ENCODE results near the gene UBL5. TPM values are rescaled to one million over a fixed set of nuclear protein-coding genes. Genes with fewer than 3 reads are reported as not detected.

The UBL5 gene
- polyA plus RNA-seq, 1 of the 3 experiments (the other 2 are of a cell fraction): 2,602 TPM

DNA sequence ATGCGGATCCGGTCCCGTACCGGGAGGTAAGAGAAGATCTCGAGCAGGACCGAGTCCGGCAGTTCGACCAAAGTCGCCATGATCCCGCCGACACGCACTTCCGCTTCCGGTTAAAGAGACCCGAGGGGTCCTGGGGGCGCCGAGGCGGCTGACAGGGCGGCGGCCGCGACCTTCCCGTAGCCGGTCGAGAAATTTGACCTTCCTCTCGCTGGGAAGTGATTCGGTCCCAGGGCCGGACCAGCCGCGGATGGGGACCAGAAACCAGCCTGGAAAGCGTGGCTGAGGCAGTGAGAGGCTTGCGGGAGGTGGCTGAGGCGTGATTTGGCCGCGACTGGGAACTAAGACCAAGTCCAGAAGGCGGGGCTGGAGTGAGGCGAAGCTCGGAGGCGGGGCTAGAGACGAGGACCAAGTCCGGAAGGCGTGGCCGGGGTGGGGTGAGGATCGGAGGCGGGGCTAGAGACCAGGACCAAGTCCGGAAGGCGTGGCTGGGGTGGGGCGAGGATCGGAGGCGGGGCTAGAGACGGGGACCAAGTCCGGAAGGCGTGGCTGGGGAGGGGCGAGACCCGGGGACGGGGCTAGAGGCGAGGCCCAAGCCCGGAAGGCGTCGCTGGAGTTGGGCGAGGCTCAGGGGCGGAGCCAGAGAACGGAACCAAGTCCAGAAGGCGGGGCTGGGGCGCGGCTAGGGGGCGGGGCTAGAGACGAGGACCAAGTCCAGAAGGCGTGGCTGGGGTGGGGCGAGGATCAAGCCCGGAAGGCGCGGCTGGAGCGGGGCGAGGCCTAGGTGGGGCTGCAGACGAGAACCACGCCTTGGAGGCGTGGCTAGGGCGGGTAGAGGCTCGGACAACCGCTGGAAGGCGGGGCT lies 8.8 kb upstream of the UBL5 start, which contains the start of gene FBXL12:
FBXL12 (minus strand) TSS at position 346 of the 862 bp plus-strand sequence; CDS start at position 80, 266 bp downstream.
- ChIA-PET CTCF (no interaction called here), POLR2A (interaction anchor here (0.6 kb wide), 1 partner anchor 9 kb away, joined by 3 read pairs; the partner anchor contains the start of gene UBL5)
- Histone ChIP-seq H4K20me1 (ENCODE audit: insufficient read depth) (no peaks in the 10 kb centered on the region), H3F3A (replicated peaks; ENCODE audit: insufficient read depth) (peaks cover 10% of the 10 kb centered on the region), H3K36me3 (replicated peaks in 1 of 2; ENCODE audit: control insufficient read depth in 1 of 2, insufficient read depth in 2 of 2, low read length in 1 of 2) (peaks cover 0 to 22% of the 10 kb centered on the region in 2 experiments), H3K9ac (peak within 1 kb of the TSS; percentile 89), H3K4me3 (ENCODE audit: low read depth in 2 of 2, low read length in 1 of 2) (peak within 1 kb of the TSS; percentile 86 to 97), H3K9me2 (no peaks in the 10 kb centered on the region), H3K4me1 (ENCODE audit: control insufficient read depth in 1 of 2, insufficient read depth in 2 of 2, low read depth in 1 of 2, low read length in 1 of 2) (peaks cover 0 to 9% of the 10 kb centered on the region in 2 experiments; a peak in 1 of 4 replicates), H3K27ac (ENCODE audit: low read depth in 2 of 2, low read length in 1 of 2) (peak within 1 kb of the TSS; percentile 93 to 98), H3K27me3 (ENCODE audit: insufficient read depth) (no peaks in the 10 kb centered on the region), H3K9me3 (no peaks in the 10 kb centered on the region), H3K4me2 (peak within 1 kb of the TSS; percentile 98), H2AFZ (ENCODE audit: low read depth) (peak within 1 kb of the TSS; percentile 86), H3K79me2 (ENCODE audit: insufficient read depth) (peaks cover 48% of the 10 kb centered on the region)
- 1% methylated on average over 59 of the region's 82 CpGs for WGBS (ENCODE audit: low lambda C conversion rate)
- DNase-seq: peak; percentile 95
- peak; percentile 86 for TF ChIP-seq ELF1 (IDR thresholded peaks at IDR 0.05)
- peak; percentile 48 for TF ChIP-seq CHD2 (IDR thresholded peaks at IDR 0.05; ENCODE audit: low read length, partially characterized antibody)
- TF ChIP-seq FOXM1 (IDR thresholded peaks at IDR 0.05; ENCODE audit: low read depth): no peak
- no peak for TF ChIP-seq RAD21 (IDR thresholded peaks at IDR 0.05; ENCODE audit: low read length)
- TF ChIP-seq, protein P1, sequence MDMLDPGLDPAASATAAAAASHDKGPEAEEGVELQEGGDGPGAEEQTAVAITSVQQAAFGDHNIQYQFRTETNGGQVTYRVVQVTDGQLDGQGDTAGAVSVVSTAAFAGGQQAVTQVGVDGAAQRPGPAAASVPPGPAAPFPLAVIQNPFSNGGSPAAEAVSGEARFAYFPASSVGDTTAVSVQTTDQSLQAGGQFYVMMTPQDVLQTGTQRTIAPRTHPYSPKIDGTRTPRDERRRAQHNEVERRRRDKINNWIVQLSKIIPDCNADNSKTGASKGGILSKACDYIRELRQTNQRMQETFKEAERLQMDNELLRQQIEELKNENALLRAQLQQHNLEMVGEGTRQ (IDR thresholded peaks at IDR 0.05; ENCODE audit: borderline replicate concordance, low read depth, low read length): no peak
- no peak for TF ChIP-seq TCF12 (IDR thresholded peaks at IDR 0.05)
- TF ChIP-seq, protein P2, sequence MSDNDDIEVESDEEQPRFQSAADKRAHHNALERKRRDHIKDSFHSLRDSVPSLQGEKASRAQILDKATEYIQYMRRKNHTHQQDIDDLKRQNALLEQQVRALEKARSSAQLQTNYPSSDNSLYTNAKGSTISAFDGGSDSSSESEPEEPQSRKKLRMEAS (IDR thresholded peaks at IDR 0.05; ENCODE audit: low read depth): peak; percentile 74
- no peak for TF ChIP-seq RXRA (IDR thresholded peaks at IDR 0.05; ENCODE audit: borderline replicate concordance, low read depth)
- TF ChIP-seq, protein P3, sequence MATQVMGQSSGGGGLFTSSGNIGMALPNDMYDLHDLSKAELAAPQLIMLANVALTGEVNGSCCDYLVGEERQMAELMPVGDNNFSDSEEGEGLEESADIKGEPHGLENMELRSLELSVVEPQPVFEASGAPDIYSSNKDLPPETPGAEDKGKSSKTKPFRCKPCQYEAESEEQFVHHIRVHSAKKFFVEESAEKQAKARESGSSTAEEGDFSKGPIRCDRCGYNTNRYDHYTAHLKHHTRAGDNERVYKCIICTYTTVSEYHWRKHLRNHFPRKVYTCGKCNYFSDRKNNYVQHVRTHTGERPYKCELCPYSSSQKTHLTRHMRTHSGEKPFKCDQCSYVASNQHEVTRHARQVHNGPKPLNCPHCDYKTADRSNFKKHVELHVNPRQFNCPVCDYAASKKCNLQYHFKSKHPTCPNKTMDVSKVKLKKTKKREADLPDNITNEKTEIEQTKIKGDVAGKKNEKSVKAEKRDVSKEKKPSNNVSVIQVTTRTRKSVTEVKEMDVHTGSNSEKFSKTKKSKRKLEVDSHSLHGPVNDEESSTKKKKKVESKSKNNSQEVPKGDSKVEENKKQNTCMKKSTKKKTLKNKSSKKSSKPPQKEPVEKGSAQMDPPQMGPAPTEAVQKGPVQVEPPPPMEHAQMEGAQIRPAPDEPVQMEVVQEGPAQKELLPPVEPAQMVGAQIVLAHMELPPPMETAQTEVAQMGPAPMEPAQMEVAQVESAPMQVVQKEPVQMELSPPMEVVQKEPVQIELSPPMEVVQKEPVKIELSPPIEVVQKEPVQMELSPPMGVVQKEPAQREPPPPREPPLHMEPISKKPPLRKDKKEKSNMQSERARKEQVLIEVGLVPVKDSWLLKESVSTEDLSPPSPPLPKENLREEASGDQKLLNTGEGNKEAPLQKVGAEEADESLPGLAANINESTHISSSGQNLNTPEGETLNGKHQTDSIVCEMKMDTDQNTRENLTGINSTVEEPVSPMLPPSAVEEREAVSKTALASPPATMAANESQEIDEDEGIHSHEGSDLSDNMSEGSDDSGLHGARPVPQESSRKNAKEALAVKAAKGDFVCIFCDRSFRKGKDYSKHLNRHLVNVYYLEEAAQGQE (IDR thresholded peaks at IDR 0.05; ENCODE audit: low read depth, low read length): no peak
- no peak for TF ChIP-seq SMC3 (IDR thresholded peaks at IDR 0.05; ENCODE audit: low read depth, low read length)
- TF ChIP-seq POLR2AphosphoS5 (IDR thresholded peaks at IDR 0.05; ENCODE audit: low read depth, low read length): peak; percentile 94
- TF ChIP-seq, protein P4, sequence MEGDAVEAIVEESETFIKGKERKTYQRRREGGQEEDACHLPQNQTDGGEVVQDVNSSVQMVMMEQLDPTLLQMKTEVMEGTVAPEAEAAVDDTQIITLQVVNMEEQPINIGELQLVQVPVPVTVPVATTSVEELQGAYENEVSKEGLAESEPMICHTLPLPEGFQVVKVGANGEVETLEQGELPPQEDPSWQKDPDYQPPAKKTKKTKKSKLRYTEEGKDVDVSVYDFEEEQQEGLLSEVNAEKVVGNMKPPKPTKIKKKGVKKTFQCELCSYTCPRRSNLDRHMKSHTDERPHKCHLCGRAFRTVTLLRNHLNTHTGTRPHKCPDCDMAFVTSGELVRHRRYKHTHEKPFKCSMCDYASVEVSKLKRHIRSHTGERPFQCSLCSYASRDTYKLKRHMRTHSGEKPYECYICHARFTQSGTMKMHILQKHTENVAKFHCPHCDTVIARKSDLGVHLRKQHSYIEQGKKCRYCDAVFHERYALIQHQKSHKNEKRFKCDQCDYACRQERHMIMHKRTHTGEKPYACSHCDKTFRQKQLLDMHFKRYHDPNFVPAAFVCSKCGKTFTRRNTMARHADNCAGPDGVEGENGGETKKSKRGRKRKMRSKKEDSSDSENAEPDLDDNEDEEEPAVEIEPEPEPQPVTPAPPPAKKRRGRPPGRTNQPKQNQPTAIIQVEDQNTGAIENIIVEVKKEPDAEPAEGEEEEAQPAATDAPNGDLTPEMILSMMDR (IDR thresholded peaks at IDR 0.05): no peak
- TF ChIP-seq YY1 (IDR thresholded peaks at IDR 0.05; ENCODE audit: low read depth): peak; percentile 93
- TF ChIP-seq GATA2 (CRISPR knock-in tag; IDR thresholded peaks at IDR 0.05): no peak
- TF ChIP-seq, protein P5, sequence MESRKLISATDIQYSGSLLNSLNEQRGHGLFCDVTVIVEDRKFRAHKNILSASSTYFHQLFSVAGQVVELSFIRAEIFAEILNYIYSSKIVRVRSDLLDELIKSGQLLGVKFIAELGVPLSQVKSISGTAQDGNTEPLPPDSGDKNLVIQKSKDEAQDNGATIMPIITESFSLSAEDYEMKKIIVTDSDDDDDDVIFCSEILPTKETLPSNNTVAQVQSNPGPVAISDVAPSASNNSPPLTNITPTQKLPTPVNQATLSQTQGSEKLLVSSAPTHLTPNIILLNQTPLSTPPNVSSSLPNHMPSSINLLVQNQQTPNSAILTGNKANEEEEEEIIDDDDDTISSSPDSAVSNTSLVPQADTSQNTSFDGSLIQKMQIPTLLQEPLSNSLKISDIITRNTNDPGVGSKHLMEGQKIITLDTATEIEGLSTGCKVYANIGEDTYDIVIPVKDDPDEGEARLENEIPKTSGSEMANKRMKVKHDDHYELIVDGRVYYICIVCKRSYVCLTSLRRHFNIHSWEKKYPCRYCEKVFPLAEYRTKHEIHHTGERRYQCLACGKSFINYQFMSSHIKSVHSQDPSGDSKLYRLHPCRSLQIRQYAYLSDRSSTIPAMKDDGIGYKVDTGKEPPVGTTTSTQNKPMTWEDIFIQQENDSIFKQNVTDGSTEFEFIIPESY (IDR thresholded peaks at IDR 0.05; ENCODE audit: borderline replicate concordance, low read depth): no peak
- peak; percentile 18; the same call in 1 of the 2 replicates for TF ChIP-seq SIN3A (IDR thresholded peaks at IDR 0.05; ENCODE audit: borderline replicate concordance, low read depth, low read length)
- TF ChIP-seq MXI1 (IDR thresholded peaks at IDR 0.05; ENCODE audit: low read depth, low read length): peak; percentile 90
- TF ChIP-seq, protein P6, sequence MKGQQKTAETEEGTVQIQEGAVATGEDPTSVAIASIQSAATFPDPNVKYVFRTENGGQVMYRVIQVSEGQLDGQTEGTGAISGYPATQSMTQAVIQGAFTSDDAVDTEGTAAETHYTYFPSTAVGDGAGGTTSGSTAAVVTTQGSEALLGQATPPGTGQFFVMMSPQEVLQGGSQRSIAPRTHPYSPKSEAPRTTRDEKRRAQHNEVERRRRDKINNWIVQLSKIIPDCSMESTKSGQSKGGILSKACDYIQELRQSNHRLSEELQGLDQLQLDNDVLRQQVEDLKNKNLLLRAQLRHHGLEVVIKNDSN (IDR thresholded peaks at IDR 0.05; ENCODE audit: borderline replicate concordance, low read depth): no peak
- peak; percentile 95 for TF ChIP-seq GABPA (IDR thresholded peaks at IDR 0.05; ENCODE audit: low read depth)
- TF ChIP-seq NFIC (IDR thresholded peaks at IDR 0.05; ENCODE audit: borderline replicate concordance): 0 out of 2 replicates have a peak, but pooled peaks have one; percentile 4
- TF ChIP-seq FOXJ3 (CRISPR knock-in tag; IDR thresholded peaks at IDR 0.05): no peak
- TF ChIP-seq, protein P7, sequence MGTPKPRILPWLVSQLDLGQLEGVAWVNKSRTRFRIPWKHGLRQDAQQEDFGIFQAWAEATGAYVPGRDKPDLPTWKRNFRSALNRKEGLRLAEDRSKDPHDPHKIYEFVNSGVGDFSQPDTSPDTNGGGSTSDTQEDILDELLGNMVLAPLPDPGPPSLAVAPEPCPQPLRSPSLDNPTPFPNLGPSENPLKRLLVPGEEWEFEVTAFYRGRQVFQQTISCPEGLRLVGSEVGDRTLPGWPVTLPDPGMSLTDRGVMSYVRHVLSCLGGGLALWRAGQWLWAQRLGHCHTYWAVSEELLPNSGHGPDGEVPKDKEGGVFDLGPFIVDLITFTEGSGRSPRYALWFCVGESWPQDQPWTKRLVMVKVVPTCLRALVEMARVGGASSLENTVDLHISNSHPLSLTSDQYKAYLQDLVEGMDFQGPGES (IDR thresholded peaks at IDR 0.05; ENCODE audit: low read depth, low read length): no peak
